Measurements from ENCODE around the gene THAP10.
A peak's percentile ranks its signal among the peaks of the same experiment; 100 is the strongest.
"Not testable (repeated sequence)": the region's sequence is repeated elsewhere in the genome, so short reads cannot be mapped to it uniquely, and the experiment has no call there.

Gene THAP10

GRCh38 chr15:70892002-70892911 is at the start of gene THAP10, which contains the start of gene LRRC49:
THAP10 (minus strand) TSS chr15:70892433; CDS start chr15:70892272, 161 bp downstream.
LRRC49 (plus strand) TSS chr15:70892826; CDS start chr15:70892895, 69 bp downstream.
- peak; percentile 91 for DNase-seq

- DNase-seq, result peak; percentile 83
Measured at GRCh38 chr15:70936326-70936725, 44.1 kb upstream of the THAP10 start.

GRCh38 chr15:70935631-70936030 is 43.4 kb upstream of the THAP10 start:
- peak; percentile 40 for DNase-seq

GRCh38 chr15:70933411-70933810 is 41.2 kb upstream of the THAP10 start:
- no peak for DNase-seq

- no peak for DNase-seq
Measured at GRCh38 chr15:70932397-70932796, 40.2 kb upstream of the THAP10 start.

- no peak for DNase-seq
Measured at GRCh38 chr15:70931821-70932220, 39.6 kb upstream of the THAP10 start.

- DNase-seq, result not testable (repeated sequence)
Measured at GRCh38 chr15:70926914-70927313, 34.7 kb upstream of the THAP10 start.

- no peak for DNase-seq
Measured at GRCh38 chr15:70923311-70924080, 31.3 kb upstream of the THAP10 start.

- DNase-seq, result no peak
Measured at GRCh38 chr15:70922119-70922518, 29.9 kb upstream of the THAP10 start.

- no peak for DNase-seq
Measured at GRCh38 chr15:70920981-70921696, 28.9 kb upstream of the THAP10 start.

- no peak for DNase-seq
Measured at GRCh38 chr15:70917955-70918354, 25.7 kb upstream of the THAP10 start.

GRCh38 chr15:70916531-70916930 is 24.3 kb upstream of the THAP10 start:
- no peak for DNase-seq

GRCh38 chr15:70912187-70912586 is 20.0 kb upstream of the THAP10 start:
- no peak for DNase-seq

- no peak for DNase-seq
Measured at GRCh38 chr15:70910958-70911357, 18.7 kb upstream of the THAP10 start.

GRCh38 chr15:70907784-70908471 is 15.7 kb upstream of the THAP10 start:
- no peak for DNase-seq

- DNase-seq, result no peak
Measured at GRCh38 chr15:70906842-70907241, 14.6 kb upstream of the THAP10 start.

- no peak for DNase-seq
Measured at GRCh38 chr15:70902107-70902506, 9.9 kb upstream of the THAP10 start.

- peak; percentile 66 for DNase-seq
Measured at GRCh38 chr15:70892912-70893560, 803 bp upstream of the THAP10 start.

GRCh38 chr15:70882361-70882760 is 9.9 kb downstream of the THAP10 start:
- DNase-seq, result no peak

GRCh38 chr15:70880781-70881180 is 11.5 kb downstream of the THAP10 start:
- DNase-seq, result no peak

- DNase-seq, result no peak
Measured at GRCh38 chr15:70879401-70879800, 12.8 kb downstream of the THAP10 start.

GRCh38 chr15:70876683-70877082 is 15.6 kb downstream of the THAP10 start:
- no peak for DNase-seq
